ENCODE results near the gene ALG14. TPM values are rescaled to one million over a fixed set of nuclear protein-coding genes. Genes with fewer than 3 reads are reported as not detected.

ALG14 gene
- total RNA-seq: 0.69 and 1.8 TPM in 2 replicates

GRCh38 chr1:95072532-95073419 is at the start of gene ALG14:
TSS of gene ALG14 (minus strand) at chr1:95072951. CDS start at chr1:95072898, 53 bp downstream.

GRCh38 chr1:95117207-95118066 is 44.7 kb upstream of the ALG14 start, which contains the start of gene TLCD4:
TSS of gene TLCD4 (plus strand) at chr1:95117355. CDS start at chr1:95143902, 26,547 bp downstream.

GRCh38 chr1:94926915-94927404 is 145.8 kb downstream of the ALG14 start, which contains the start of gene CNN3:
TSS of gene CNN3 (minus strand) at chr1:94927110. CDS start at chr1:94926894, 216 bp downstream.

Other genes with a start within 250 kb of the ALG14 start
- 525 and 648 TPM in 2 replicates for gene CNN3, start 145.8 kb downstream of the ALG14 start, total RNA-seq
- 0.28 and 0.30 TPM in 2 replicates for gene TLCD4, start 44.4 kb upstream of the ALG14 start, total RNA-seq
- 11.6 and 15.1 TPM in 2 replicates for gene RWDD3, start 161.3 kb upstream of the ALG14 start, total RNA-seq

Measured in smooth muscle cell of the umbilical artery (primary cell).